GM21515 (cell line): ENCODE measurements around the gene NUDT5.
"Not testable (repeated sequence)": the region's sequence is repeated elsewhere in the genome, so short reads cannot be mapped to it uniquely, and the experiment has no call there.

Source experiments
- ATAC-seq: cut with Tn5 transposase; IDR thresholded peaks from one replicate; pipeline ENCODE4 v1.9.1; 2021; ENCODE audit not compliant: unreplicated experiment

The NUDT5 gene

DNA sequence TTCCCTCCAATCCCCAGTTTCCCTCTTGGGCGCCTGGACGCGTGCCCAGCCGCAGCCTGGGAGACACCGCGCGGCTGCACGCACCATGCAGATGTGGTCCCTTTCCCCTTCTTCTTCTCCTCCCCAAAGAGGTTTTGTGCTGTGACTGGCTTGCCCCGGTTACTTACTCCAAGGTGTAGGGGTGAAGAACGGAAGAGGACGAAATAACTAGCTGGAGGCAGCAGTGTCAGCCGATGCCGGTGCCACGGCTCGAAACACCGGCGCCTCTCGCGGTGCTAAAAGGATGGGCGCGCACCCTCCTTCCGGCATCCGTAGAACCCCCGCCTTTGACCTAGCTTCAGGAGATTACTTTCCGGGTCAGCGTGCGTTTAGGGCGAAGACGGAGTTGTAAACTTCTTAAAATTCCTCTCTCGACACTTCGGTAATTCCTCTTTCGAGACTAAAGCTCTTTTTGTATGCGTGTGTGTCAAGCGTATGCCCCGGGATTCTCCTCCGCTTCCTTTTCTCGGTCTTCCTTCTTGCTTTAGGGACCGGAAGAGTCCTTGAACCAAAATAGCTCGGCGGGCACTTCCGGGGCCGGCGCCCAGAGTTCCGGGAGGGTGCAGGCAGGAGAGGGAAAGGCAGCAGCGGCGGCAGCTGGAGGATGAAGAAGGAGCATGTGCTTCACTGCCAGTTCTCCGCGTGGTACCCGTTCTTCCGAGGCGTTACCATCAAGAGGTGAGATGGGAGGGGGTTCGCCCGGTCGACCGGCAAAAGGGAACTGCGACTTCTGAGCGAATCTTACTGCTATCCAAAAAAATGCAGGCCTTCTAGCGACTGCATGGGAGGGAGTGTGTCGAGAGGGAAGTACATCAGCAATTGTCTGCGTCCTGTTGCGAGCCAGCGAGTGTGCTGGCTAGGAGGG, at the start of gene NUDT5, which contains the start of gene CDC123:
NUDT5 (minus strand) TSS at position 289 of the 904 bp plus-strand sequence. CDS start 9,600 bp downstream, outside the sequence.
CDC123 (plus strand) TSS at position 586 of the 904 bp plus-strand sequence; CDS start at position 644, 58 bp downstream.
- peak; percentile 84 for ATAC-seq

- peak; percentile 50 for ATAC-seq
These were observed 48.4 kb upstream of the NUDT5 start for GRCh38 chr10:12243864-12244620.

DNA sequence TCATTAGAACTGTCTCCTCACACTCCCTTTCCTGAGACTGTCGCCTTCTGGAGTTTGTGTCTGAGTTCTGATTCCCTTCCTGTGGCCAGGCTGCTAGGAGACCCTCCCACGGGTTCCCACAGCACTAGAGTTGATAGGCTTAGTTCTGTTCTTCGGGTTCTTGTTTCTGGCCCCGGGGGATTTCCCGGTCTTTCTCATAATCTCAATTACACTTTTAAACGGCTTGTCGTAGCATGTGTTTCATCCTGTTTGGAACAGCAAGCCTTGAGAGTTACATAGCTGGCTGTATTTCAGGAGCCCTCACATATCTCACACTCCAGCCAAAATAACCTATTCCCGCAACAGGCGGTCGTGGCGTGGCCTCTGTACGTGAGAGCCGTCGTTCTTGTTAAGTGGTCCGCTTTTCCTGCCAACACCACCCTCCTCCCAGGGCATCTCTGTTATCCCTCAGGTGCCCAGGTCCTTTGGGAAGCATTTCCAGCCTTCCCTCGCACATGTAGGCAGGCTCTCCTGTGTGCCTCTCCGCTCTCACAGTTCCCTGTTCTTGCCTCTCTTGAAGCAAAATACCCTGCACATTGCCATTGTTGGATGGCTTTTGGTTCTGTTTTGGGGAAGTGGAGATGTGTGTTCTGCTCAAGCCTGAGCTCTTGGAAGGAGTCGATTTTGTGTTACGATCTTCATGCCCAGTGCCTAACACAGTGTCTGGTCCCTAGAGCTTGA, 46.3 kb upstream of the NUDT5 start:
- no peak for ATAC-seq

- no peak for ATAC-seq
These were observed 43.1 kb upstream of the NUDT5 start for GRCh38 chr10:12238821-12239220.

DNA sequence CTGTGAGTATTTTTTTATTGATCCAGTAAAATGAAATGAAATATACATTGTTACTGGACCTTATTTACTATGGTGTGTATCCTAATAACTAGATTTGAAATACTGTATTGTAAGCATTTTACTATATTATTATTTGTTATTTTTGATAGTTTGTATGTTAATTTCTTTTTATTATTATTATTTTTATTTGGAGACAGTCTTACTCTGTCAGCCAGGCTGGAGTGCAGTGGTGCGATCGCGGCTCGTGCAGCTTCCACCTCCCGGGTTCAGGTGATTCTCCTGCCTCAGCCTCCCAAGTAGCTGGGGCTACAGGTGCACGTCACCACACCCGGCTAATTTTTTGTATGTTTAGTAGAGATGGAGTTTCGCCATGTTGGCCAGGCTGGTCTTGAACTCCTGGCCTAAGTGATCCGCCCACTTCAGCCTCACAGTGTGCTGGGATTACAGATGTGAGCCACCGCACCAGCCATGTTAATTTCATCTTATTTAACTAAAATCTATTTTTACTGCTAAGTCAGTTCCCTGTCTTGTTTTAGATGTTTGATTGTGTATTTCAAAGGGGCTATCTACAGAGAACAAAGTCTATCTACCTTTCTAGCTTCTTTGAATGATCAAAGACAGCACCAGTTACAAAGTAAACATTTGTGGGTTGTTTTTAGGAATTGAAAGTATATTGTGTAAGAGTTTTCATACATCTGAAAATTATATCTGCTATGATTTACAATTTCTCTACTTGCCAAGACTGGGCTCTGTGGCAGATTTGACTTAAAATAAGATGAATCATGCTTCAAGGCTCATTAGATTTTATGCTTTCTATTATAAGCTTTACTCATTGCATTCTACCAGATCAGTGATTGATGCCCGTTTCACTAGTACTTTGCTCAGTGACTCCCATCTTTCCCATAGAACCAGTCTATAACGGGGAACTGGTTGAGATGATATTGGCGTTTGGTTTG, 41.9 kb upstream of the NUDT5 start:
- ATAC-seq, result no peak

- ATAC-seq, result no peak
These were observed 40.1 kb upstream of the NUDT5 start for GRCh38 chr10:12235796-12236195.

DNA sequence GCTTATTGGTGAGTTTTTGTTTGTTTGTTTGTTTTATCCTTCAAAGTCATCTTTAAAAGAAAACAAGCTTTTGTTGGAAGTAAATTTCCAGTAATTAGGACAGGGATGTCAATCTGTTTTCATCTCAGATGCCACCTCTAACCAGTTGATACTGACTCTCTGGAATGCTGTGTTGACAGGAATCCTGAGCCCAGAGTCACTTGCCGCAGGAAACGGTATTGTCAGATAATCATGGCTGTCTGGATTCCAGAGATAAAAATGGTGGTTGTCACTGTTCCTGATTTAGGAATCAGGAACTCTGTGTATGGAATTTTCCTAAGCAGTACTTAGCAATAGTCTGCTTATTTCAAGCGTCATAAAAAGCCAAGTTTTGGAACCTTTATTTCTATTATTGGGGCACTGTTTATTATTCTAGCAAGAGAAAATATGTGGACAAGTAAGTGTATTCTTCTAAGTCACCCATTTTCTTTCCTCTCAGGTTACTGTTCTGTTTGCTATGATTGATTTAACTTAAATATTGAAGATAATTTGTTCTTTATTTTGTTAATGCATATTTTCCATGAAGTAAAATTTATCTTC, 39.5 kb upstream of the NUDT5 start:
- ATAC-seq, result no peak

DNA sequence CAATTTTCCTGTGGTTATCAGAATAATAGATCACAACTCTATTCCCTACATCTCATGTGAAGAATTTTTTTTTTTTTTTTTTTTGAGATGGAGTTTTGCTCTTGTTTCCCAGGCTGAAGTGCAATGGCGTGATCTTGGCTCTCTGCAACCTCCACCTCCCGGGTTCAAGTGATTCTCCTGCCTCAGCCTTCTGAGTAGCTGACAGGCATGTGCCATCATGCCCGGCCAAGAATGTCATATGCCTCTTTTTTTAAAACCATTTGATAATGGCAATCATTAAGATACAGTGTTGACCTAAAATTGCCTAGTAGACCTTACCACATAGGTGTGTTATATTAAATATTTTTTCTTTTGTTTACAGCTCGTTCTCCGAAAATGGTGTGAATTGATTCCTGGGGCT, 39.0 kb upstream of the NUDT5 start:
- ATAC-seq, result not testable (repeated sequence)

GRCh38 chr10:12228851-12229250, 33.2 kb upstream of the NUDT5 start:
- no peak for ATAC-seq

GRCh38 chr10:12226438-12226837, 30.7 kb upstream of the NUDT5 start:
- ATAC-seq, result not testable (repeated sequence)

GRCh38 chr10:12225444-12225843, 29.8 kb upstream of the NUDT5 start:
- no peak for ATAC-seq

DNA sequence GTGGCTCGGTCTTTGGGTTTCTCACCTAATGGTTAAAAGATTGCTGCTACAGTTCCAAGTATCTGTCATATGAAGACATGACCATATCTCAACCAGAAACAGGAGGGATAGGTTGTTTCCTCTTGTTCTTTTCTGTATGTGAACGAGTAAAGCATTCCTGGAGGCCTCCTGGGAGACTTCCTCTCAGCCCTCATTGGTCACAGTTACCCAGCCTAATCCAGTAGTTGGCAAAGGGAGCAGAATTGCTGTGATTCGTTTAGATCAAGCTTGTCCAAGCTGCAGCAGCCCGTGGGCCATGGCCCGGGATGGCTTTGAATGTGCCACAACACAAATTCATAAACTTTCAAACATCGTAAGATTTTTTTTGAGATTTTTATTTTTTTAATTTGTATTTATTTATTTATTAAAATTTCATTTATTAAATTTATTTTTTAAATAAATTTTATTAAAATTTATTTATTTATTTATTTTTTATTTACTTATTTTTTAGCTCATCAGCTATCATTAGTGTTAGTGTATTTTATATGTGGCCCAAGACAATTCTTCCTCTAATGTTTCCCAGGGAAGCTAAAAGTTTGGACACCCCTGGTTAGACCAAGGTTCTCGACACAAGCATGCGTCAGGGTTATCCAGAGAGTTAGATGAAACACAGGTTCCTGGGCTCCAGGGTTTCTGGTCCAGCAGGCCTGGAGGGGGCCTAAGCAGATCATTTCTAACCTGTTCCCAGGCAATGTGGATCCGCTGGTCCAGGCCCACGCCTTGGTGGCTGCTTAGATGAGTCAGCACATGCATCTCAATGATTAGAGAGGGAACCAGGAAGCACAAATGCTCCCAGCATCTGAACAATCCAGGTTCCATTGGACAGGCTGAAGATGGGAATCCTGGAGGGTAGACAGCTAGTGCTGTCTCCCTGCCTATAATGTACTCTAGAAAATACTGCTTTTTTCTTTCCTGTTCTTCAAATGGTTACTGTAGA, 25.9 kb upstream of the NUDT5 start:
- no peak for ATAC-seq

DNA sequence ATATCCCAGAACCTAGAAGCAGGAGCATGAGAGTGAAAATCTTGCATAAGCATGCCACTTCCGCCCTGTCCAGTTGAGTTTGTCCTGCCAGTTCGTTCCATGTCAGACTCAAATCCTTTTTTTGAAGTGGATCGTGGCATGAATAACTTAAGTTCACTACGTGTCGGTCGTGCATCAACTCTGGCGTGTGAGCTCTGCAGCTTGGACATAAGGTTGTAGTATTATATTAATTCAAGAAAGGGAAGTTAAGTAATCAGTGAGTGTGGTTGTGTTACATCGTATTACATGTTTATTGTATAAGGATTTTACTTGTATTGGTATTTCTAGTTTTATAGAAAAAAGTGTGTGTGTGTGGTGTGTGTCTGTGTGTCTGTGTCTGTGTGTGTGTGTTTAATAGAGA, 23.3 kb upstream of the NUDT5 start:
- no peak for ATAC-seq

- no peak for ATAC-seq
These were observed 19.1 kb upstream of the NUDT5 start for GRCh38 chr10:12214763-12215218.

GRCh38 chr10:12214093-12214492, 18.4 kb upstream of the NUDT5 start:
- no peak for ATAC-seq

- no peak for ATAC-seq
These were observed 17.9 kb upstream of the NUDT5 start for GRCh38 chr10:12213621-12214020.

DNA sequence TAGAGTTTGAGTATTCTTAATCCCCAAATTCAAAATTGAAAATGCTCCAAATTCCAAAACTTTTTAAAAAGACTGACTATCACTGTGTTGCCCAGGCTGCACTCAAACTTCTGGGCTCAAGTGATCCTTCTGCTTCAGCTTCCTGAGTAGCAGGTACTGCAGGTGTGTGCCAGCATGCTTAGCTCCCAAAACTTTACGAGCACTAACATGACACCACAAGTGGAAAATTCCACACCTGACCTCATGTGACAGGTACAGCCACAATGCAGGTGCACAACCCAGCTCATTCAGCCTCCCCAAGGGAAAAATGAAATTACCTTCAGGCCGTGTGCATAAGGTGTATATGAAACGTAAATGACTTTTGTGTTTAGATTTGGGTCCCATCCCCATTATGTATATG, 16.8 kb upstream of the NUDT5 start:
- ATAC-seq, result no peak

DNA sequence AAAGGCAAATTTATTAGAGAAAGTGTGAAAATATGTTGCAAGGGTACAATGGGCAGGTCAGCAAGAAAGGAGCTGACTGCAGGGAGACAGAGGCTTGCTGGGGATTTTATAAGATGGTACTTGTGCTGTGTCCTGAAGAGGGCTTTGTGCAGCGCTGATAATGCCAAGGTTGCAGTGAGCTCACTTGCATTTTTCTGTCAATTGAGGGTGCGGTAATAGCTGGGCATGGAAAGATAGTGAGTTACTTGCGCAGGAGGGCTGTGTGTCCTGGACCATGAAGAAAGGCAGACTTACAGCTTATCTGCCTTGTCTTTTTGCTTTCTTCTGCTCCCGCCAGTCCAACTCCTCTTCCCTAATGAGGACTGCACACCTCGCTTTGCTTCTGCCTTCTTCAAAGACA, 12.8 kb upstream of the NUDT5 start:
- ATAC-seq, result no peak
